ENCODE results near the gene PMS1.

GRCh38 chr2:189826039-189826438 is 41.8 kb downstream of the PMS1 start:
- TF ChIP-seq CTCF (IDR thresholded peaks at IDR 0.05; ENCODE audit: low read depth, low read length) (no peak), POLR2A (IDR thresholded peaks at IDR 0.05; ENCODE audit: extremely low read depth, insufficient read length) (no peak), MYC (IDR thresholded peaks at IDR 0.05; ENCODE audit: low read depth, low read length) (no peak), MAX (IDR thresholded peaks at IDR 0.05; ENCODE audit: low read depth, low read length) (no peak)

Measured in NB4 (cell line).